GM18498 (cell line): ENCODE results near the gene CCDC27.

Experiments used
- ATAC-seq: cut with Tn5 transposase; IDR thresholded peaks from one replicate; pipeline ENCODE4 v1.9.1; 2021; ENCODE audit warnings: mild to moderate bottlenecking, moderate library complexity; ENCODE audit not compliant: unreplicated experiment

The CCDC27 gene

DNA sequence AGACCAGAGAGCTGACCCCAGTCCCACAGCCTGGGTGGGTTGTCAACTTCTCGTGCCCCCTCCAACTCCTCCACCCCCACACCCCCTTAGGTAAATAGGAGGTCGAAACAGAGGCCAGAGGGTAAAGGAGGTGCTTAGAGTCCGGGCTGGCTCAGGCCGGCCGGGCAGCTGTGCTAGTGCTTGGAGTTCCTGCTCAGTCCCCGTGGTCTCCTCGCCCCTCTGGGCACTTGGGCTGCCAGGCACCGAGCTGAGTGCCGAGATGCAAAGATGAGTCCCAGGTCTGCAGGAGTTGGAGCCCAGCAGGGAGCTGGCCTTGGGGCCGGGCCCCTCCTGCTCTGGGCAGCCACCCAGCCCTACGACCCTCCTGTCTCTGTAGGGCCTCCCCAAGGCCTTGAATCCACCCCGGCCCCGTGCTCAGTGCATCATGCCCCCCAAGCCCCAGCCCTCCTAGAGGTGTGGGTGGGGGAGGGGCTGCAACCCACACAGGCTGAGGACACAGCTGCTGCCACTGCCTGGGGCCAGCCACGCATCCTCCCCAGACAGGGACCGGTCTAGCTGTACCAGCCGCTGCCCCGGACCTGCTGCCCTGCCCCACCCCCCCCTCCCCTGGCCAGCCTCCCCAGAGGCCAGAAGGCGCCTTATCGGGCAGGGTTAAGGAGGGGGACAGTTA, 22.2 kb downstream of the CCDC27 start:
- ATAC-seq, result no peak

DNA sequence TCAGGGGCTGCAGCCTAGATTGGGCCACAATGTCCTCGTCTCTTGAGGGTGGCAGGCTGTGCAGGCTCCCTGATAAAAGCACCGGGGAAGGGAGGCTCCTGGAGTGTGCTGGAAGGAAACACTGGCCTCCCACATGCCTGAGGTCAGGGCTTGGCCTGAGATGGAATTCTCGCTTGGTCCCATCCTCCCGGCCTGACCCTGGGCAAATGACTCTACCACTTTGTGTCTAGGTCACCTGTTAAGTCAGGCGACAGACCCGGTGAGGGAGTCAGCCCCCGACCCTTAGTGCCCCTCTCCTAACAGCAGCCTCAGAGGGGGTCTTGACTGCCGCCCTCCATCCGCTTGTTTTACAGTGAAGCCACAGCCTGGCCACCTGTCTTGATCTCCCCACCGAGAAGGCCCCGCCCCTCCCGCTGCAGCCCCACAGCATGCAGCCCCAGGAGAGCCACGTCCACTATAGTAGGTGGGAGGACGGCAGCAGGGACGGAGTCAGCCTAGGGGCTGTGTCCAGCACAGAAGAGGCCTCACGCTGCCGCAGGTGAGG, 22.8 kb downstream of the CCDC27 start:
- no peak for ATAC-seq

DNA sequence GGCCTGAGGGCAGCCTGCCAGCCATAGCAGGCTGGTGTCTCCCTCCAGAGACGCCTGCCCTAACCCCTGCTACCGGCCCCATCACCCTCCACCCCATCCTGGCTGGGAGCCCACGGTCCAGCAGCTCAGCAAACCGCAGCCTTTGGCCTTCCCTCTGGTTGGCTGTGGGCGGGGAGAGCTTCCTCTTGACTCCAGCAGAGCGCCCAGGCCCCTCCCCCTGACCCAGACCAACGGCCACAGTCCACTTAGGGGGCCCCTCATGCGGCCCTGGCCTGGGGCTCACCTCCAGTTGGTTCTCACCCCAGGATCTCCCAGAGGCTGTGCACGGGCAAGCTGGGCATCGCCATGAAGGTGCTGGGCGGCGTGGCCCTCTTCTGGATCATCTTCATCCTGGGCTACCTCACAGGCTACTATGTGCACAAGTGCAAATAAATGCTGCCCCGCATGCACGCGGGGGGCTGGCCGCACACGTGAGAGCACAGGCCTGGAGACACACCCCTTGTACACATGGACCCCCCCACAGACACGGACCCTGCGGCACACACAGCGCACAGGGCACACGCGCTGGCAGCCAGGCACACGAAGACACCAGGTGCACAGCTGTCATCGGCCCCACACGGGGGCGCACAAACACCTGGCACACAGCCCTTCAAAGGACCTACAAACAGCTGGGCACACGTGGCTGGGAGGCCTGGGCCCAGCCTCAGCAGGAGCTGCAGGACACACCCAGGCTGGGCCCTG, 23.4 kb downstream of the CCDC27 start:
- ATAC-seq, result no peak

DNA sequence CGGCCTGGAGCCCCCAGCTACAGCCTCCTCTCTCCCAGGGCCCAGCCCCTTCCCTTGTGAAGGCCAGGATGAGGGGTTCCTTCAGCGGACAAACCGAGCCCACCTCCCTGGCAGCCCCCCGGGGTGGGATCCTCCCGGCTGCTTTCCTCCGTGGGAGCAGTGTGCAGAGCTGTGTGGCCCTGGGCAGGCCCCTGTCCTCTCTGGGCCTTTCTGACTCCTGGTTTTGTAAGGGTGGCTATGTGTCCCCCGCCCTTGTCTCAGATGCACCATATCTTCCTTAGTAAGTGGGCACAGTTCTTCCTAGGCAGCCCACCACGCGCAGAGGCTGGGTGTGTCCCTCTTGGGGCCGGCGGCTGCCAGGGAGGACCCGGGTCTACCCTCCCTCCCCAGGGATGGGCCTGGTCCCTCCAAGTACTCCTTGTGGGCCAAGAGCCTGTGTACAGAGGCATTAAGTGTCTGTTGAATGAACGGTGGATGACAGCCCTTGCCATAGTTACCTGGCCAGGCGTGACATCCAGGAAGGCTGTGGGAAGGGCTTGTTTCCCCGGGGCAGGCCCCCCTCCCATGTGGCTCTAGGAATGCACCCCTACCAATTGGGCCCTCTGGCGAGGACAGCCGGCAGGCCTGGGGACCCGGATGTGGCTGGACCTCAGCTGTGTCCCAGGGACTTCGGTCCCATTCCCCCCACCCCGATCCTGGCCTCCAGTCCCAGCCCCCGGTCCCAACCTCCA, 24.1 kb downstream of the CCDC27 start:
- no peak for ATAC-seq

DNA sequence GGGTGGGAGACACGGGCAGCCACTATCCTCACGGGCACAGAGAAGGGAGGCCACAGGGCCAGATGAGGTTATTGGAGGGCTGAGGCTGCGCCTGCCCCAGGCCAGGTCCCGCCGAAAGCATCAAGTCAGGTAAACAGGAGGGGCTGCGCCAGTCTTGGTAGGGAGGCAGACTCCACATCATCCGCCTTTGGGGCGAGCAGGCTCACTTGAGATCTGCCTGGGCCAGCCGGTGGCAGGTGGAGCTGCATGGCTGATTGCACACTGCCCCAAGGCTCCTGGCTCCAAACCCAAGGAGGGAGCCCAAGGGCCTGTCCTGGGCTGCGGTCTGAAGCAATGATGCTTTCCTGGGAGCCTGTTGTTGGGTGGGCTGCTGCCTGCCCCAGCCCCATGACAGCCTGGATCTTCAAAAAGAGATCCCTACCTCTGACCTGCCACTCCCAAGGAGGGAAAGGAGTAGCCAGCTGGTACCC, 24.9 kb downstream of the CCDC27 start:
- ATAC-seq, result no peak

DNA sequence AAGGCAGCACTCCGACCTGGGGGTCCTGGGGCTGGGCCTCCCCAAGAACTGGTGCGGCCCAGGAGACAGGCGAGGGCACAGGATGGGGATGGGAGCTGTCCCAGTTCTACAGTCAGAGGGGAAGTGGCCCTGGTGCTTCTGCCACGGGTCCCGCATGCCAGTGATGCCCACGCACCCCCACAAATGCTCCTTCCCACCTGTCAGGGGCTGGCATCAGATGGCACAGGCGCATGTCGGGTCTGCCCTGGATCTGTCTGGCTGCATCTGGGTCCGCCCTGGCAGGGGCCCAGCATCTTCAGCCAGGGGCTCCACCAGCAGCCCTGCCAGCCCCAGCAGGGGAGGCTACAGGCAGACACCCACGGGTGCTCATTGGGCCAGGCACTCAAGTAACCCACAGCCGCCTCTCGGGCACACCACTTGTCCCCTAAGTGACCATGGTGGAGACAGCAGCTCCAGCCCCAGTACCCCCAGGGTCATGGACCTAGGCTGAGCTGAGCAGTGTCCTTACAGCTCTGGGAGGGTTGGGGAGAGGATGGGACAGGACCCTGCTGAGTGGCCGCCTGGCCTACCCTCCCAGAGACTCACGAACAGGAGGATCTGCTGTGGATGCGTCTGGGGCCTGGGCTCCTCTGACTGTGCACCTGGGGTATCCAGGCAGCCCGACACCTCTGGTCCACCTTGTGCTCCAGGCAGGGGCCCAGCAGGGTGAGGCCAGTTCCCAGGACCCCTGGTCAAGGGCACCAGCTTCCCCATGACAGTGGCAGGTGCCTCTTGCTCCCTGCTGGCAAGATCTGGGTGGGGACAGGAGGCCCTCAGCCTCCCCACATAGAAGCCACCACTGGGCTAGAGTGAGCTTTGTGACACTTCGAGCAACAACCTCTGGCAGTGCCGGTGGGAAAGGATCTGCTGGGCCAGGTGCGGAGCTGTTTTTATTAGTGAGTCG, 25.7 kb downstream of the CCDC27 start:
- no peak for ATAC-seq

DNA sequence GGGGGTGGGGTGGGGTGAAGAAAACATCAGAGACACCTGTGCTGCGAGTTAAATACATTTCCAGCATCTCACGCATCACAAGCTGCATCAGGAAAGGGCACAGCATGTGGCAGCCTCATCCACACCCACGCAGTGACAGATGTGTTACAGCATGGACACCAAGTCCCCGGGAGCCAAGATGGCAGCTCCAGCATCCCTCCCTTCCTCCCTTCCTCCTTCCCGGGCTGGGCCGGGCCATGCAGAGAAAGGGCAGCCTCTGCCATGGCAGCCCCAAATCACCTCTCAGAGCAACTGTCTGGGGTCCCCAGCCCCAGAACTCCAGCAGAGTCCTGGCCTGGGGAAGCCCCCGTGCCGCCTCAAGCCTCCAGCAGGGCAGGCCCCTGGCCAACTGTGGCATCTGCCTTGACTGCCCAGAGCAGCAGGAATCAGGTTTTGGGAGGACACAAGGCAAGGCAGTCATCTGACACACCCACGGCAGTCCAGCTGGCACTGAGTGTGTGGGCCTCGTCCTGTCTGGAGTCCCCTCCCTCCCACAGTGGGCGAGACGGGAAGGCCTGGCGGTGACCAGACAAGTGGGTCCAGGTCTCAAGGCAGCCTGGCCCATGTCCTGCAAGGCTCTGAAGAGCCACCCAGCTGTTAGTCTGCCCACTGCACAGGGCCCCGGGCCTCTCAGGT, 26.5 kb downstream of the CCDC27 start:
- ATAC-seq, result no peak

DNA sequence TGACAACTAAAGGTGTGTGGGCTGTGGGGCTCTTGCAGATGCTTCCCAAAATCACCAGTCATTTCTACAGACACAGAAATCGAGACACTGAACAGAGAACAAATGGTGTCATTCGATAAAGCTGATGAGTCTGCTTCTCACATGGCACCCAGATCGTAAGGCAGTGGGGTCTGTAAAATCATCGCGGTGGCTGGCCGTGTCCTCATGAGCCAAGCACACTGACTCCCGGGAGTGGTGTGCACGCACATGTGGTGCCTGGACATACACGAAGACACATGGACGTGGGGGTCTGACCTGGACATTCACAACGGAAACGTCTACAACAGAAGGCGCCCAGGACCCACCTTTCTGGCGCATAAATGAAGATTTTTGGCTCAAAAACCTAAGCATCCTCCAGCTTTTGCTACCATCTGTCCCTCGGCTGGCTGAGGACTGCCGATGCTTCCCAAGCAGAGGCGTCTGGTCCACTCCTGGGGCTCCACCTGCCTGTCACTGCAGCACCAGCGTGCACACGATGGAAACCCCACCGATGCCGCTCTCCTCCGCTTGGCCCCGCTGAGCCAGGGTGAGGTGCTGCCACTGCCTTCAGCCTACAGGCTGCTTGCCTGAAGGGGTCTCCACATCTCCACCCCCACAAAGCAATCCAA, 27.1 kb downstream of the CCDC27 start:
- no peak for ATAC-seq

DNA sequence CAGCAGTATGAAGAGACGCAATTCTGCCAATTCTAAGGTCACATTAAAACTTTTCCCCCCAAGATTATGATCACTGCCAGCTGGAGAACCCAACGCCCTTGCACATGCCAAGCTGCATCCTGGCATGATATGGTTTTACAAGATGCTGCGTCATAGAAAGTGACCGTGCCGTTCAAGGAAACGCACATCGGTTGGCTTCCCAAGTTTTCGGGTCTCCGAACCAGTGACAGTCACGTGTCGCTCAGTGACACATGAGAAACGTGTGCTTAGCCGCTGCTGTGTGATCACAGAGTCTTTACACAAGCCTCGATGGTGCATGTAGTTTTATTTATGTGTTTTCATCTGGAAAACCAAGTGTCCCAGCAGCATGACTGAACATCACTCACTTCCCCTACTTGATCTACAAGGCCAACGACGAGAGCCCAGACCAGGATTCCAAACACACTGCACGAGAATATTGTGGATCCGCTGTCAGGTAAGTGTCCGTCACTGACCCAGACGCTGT, 27.7 kb downstream of the CCDC27 start:
- ATAC-seq, result no peak

DNA sequence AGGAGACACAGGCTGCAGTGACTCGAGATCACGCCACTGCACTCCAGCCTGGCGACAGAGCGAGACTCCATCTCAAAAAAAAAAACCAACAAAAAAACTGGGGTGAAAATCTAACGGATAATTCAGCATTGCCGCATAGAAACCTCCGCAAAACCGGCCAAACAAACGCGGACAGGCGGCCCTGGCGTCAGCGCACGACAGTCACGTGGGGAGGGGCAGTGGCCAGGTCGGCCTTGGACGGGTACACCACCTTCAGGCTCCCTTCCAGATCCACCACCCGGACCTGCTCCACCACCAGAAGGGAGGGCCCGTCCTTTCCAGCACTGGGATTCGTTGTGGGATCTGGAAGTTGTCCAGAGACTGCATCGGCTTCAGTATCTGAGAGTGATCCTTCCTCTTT, 28.7 kb downstream of the CCDC27 start:
- ATAC-seq, result no peak

DNA sequence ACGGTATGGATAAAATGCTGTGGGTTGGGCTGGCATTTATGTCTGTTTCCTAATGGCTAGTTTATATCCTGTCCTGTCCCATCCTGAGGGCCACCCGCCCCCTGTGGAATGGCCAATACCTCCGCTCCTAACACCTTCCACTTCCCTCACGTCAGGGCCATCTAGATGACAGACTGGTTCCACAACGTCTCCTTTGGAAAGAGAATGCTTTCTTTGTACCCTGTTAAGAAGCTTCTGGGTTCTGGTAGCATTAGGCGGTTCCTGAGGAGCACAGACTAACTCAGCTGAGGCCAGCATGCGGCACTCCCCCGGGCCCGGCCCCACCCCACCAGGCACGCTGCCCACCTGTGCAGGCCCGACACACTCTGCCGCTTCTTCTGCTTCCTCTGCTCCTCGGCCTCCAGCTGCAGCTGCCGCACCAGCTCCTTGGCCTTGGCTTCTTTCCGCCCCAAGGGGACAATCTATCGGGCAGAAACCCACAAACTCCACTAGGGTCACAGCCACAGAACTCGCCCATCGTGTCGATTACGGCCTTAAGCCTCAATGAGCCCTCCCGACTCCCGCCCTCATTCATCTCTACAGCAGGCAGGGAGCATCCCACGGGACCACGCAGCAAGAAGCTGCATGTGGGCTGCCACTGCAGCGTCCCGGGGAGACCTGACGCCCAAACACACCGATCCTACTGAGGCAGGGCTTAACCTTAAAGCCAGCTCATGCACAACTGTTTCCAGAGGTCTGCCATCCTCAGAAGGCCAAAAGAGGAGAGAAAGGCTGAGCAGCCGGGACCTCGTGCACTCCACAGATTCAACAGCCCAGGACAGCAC, 31.6 kb downstream of the CCDC27 start:
- no peak for ATAC-seq

DNA sequence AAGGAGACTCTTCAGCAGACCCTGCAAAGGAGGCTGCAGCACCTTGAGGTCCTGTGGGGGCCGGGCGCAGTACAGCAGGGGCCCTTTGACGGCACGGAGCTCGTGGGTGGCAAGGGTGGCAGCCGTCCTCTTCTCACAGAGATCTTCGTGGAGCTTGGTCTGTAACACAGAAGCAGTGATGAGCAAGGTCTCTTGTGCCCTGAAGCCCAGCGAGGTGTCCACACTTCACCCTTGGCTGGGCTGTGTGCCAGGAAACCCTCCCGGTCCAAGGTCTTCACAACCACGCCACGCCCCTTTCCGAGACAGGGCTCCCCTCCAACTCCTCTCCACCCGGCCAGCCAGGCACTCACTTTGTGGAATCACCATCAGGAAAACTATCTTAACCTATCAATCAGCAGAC, 32.8 kb downstream of the CCDC27 start:
- no peak for ATAC-seq

DNA sequence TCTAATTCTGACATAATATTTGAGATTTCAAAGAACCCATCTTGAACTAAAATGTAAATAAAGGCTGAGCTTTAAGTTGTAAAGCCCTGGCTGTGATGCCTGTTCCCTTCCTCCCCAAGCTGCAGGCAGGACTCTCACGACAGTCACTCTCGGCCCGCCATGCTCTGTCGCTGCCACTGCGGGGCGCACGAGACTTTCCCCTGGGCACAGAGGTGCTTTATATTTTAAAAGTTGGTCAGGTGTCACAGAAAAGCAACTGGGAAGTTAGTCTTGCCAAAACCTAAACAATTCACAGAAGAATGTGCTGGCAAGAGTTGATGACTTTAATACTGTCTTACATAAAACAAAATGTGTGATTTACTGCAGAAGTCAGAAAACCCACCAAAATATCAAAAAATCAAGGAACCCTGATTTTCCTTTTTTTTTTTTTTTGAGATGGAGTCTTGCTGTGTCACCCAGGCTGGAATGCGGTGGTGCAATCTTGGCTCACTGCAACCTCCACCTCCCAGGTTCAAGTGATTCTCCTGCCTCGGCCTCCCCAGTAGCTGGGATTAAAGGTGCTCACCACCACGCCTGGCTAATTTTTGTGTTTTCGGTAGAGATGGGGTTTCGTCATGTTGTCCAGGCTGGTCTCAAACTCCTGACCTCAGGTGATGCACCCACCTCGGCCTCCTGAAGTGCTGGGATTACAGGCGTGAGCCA, 33.4 kb downstream of the CCDC27 start:
- ATAC-seq, result no peak

DNA sequence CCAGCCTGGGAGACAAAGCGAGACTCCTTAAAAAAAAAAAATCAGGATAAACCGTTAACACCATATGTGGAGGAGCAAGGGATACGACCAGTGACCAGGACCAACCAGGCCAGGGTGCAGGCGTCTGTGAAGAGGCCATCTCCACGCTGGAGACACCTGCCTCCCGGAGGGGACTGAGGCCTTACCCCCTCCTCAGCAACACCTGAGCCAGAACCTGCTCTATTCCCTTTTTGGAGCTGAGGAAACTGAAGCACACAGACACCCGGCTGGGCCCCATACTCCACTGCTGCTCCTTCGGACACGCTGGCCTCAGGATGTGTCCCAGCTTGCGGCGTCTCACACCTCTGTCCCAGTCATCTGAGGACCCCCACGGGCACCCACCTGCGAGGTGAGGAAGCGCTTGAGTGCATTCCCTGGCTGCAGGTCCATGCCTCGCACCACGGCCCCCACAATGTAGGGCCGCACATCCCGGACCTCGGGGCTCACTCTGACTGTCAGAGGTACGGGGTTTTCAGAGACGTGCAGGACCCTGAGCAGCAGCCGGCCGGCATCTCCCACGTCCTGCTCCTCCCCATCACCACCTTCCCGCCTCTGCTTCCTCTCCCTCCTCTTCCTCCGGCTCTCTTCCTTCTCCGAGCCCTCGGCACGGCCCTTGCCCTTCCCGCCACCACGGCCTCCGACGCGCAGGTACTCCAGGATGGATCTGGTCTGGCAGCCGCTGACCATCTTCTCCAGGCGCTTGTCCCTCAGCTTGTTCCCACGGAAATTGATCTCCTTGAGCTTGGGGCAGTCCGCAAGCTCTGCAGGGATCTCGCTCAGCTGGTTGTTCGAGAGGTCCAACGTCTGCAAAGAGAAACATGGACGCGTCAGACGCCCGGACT, 34.5 kb downstream of the CCDC27 start:
- ATAC-seq, result no peak

DNA sequence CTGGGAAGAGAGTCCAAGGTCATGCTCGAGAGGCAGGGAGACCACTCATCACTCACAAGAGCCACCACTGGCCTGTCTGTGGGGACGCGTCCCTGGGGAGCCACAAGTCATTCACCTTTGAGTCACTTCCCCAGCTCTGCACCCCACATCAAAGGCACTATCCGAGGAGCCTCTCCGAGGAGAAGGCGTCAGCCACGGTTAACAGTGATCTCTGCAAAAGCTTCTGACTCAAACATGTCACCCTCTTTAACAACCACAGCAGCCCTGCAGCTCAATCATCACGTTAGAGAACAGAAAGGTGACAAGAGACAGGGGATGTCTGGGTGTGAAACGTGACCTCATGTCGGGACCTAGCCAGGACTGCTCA, 35.1 kb downstream of the CCDC27 start:
- ATAC-seq, result no peak

DNA sequence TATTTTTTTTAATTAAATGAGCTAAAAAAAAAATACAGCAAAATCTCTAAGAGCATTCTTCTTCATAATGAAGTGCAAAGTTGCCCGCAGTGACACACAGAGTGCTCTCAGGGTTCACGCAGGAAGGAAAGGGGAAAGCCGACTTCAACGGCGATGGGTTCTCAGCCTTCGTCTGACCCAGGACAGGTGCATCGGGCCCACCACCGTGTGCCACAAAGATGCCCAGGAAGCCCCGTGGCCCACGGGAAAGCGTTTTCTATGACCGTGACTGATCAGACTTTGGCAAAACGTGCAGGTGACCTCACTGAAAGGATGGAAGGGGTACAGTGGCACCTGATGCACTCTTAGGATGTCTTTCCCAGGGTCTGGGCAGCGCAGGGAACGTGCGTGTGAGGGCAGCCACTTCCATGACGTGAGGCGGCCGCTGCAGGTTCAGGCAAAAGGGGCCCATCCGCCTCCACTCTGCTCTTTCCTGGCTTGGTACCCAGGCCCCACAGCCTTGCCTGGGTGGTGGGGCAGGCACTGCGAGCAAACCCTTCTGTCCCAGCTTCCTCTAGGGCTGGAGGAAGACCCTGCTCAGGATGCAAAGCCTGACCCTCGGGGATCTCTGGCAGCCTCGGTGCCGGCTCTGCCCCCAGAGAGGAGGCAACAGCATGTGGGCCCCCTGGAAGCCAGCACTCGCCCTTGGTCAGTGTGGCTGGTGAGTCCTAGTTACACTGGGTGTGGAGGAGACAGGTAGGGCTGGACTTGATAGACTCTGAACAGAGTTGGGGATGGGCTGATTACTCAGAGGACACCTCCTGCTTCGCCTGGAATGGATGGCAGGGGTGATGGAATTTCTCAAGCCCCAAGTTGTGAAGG, 35.7 kb downstream of the CCDC27 start:
- no peak for ATAC-seq
